CD14-positive monocyte (primary cell): ENCODE data around the gene MOB3B. TPM values are rescaled to one million over a fixed set of nuclear protein-coding genes. Genes with fewer than 3 reads are reported as not detected.

Experiments used
- DNase-seq, 3 donors: peaks; one replicate each; pipeline ENCODE4 v3.0.0-alpha.2; 2011 to 2022
- H2AFZ ChIP-seq: 2 replicates; pipeline ENCODE4 v1.6.0; 2012; ENCODE audit warnings: mild to moderate bottlenecking, low read depth, low read length, inconsistent platforms; ENCODE audit not compliant: insufficient read depth, poor library complexity, severe bottlenecking
- H3K27ac ChIP-seq, 2 donors: 1 replicate in 1 of 2; 2 replicates in 1 of 2; pipeline ENCODE4 v1.5.1; 2012 to 2013; ENCODE audit warnings: low read length in 2 of 2, control low read depth in 1 of 2, inconsistent platforms in 1 of 2, low read depth in 1 of 2, mild to moderate bottlenecking in 1 of 2
- H3K27me3 ChIP-seq, 2 donors: one replicate each; pipeline versions ENCODE4 v1.6.0 to v1.6.1; 2011 to 2013; ENCODE audit warnings: low read length in 2 of 2; ENCODE audit not compliant: control insufficient read depth in 2 of 2, insufficient read depth in 2 of 2
- H3K36me3 ChIP-seq, 2 donors: replicated peaks in 1 of 2; 1 replicate in 1 of 2; 2 replicates in 1 of 2; pipeline versions ENCODE4 v1.5.1 to v1.6.1; 2012 to 2013; ENCODE audit warnings: low read length in 2 of 2, control low read depth in 1 of 2, inconsistent platforms in 1 of 2, mild to moderate bottlenecking in 1 of 2; ENCODE audit not compliant: insufficient read depth in 2 of 2, control insufficient read depth in 1 of 2
- H3K4me1 ChIP-seq, 2 donors: 1 replicate in 1 of 2; 2 replicates in 1 of 2; pipeline versions ENCODE4 v1.5.1 to v1.6.1; 2012 to 2013; ENCODE audit warnings: low read length in 2 of 2, control low read depth in 1 of 2, inconsistent platforms in 1 of 2, mild to moderate bottlenecking in 1 of 2, moderate library complexity in 1 of 2; ENCODE audit not compliant: insufficient read depth in 2 of 2, control insufficient read depth in 1 of 2
- H3K4me2 ChIP-seq: replicated peaks from 2 replicates; pipeline ENCODE3; 2012; ENCODE audit warnings: low read length, moderate library complexity, mild to moderate bottlenecking; ENCODE audit not compliant: poor library complexity, severe bottlenecking; ENCODE audit errors: extremely low read depth
- H3K4me3 ChIP-seq, 3 experiments: fragments of 200-600 bp in 1 of 3; sonication (generic) in 1 of 3; replicated peaks in 1 of 3; 1 replicate in 2 of 3; 2 replicates in 1 of 3; pipeline ENCODE4 v1.5.1; 2011 to 2013; ENCODE audit warnings: low read length in 3 of 3, mild to moderate bottlenecking in 3 of 3, control low read depth in 2 of 3, low read depth in 2 of 3, inconsistent platforms in 1 of 3, moderate library complexity in 1 of 3
- H3K79me2 ChIP-seq: 2 replicates; pipeline ENCODE4 v1.6.0; 2012; ENCODE audit warnings: mild to moderate bottlenecking, control low read depth, inconsistent platforms, low read length, moderate library complexity; ENCODE audit not compliant: insufficient read depth
- H3K9ac ChIP-seq: 2 replicates; pipeline ENCODE4 v1.6.0; 2017; ENCODE audit warnings: low read length, mild to moderate bottlenecking; ENCODE audit not compliant: insufficient read depth, poor library complexity, severe bottlenecking
- H3K9me3 ChIP-seq, 2 donors: replicated peaks in 1 of 2; 1 replicate in 1 of 2; 2 replicates in 1 of 2; pipeline versions ENCODE4 v1.5.1 to v1.6.1; 2012 to 2013; ENCODE audit warnings: low read length in 2 of 2, control low read depth in 1 of 2; ENCODE audit not compliant: control insufficient read depth in 1 of 2, insufficient read depth in 1 of 2
- H4K20me1 ChIP-seq: 2 replicates; pipeline ENCODE4 v1.6.0; 2012; ENCODE audit warnings: mild to moderate bottlenecking, low read length, control low read depth, moderate library complexity; ENCODE audit not compliant: insufficient read depth
- H3K27ac Mint-ChIP-seq, 7 donors: one replicate each; pipeline ENCODE4 v1.8.0; 2020; ENCODE audit warnings: mild to moderate bottlenecking in 7 of 7, mixed read lengths in 7 of 7, moderate library complexity in 6 of 7, inconsistent platforms in 2 of 7
- H3K27me3 Mint-ChIP-seq, 3 donors: one replicate each; pipeline ENCODE4 v1.8.0; 2021 to 2022; ENCODE audit warnings: low read depth in 3 of 3, mild to moderate bottlenecking in 3 of 3, mixed read lengths in 3 of 3, moderate library complexity in 3 of 3, inconsistent platforms in 1 of 3
- H3K36me3 Mint-ChIP-seq, 2 donors: one replicate each; pipeline ENCODE4 v1.8.0; 2020; ENCODE audit warnings: mixed read lengths in 2 of 2, inconsistent platforms in 1 of 2, mild to moderate bottlenecking in 1 of 2
- H3K4me1 Mint-ChIP-seq: one replicate; pipeline ENCODE4 v1.8.0; 2020; ENCODE audit warnings: mild to moderate bottlenecking, mixed read lengths
- H3K4me3 Mint-ChIP-seq, 2 donors: one replicate each; pipeline ENCODE4 v1.8.0; 2020; ENCODE audit warnings: mild to moderate bottlenecking in 2 of 2, mixed read lengths in 2 of 2, moderate library complexity in 1 of 2
- H3K9me3 Mint-ChIP-seq, 7 donors: one replicate each; pipeline ENCODE4 v1.8.0; 2020 to 2022; ENCODE audit warnings: mixed read lengths in 7 of 7, mild to moderate bottlenecking in 6 of 7, moderate library complexity in 6 of 7, inconsistent platforms in 2 of 7
- CTCF ChIP-seq: fragments of 200-600 bp; IDR thresholded peaks from one replicate; pipeline ENCODE4 v1.8.0; 2022; ENCODE audit warnings: antibody characterized with exemption, mild to moderate bottlenecking
- WGBS: methylation state at CpG from one replicate; pipeline ENCODE4 v1.1.5; 2013; ENCODE audit warnings: missing lambda C conversion rate; ENCODE audit not compliant: insufficient coverage; 5-methylcytosine and 5-hydroxymethylcytosine counted together
- intact Hi-C, 2 donors: fragments of 100-400 bp; cut with micrococcal nuclease; formaldehyde crosslinking; loops; one replicate each; pipeline versions ENCODE4 v1.15.0 to v1.15.1; 2023
- polyA plus RNA-seq, 3 donors: library from polyadenylated mRNA; depleted of rRNA in 1 of 3; unstranded in 2 of 3; stranded (reverse) in 1 of 3; fragments of 300-500 nt in 2 of 3; fragments of >200 nt in 1 of 3; fragmentation: Illumina TruSeq in 2 of 3; gene quantifications; 1 replicate in 2 of 3; 2 replicates in 1 of 3; pipeline ENCODE4 v1.2.3, GENCODE V29; 2012 to 2021

MOB3B gene
- polyA plus RNA-seq, 3 donors = 1.2 to 2.2 (median 1.4) TPM

- Histone ChIP-seq H3K9me3 (no peaks in the 10 kb centered on the region), H3K27me3 (no peaks in the 10 kb centered on the region), H2AFZ (no peak overlapping the region), H3K4me2 (no peak overlapping the region), H3K79me2 (no peaks in the 10 kb centered on the region), H3K4me3 (no peak overlapping the region), H3K9ac (no peak overlapping the region), H3K36me3 (no peaks in the 10 kb centered on the region), H3K4me1 (peaks cover 60 to 65% of the 10 kb centered on the region in 2 donors), H3K27ac (no peak overlapping the region), H4K20me1 (no peaks in the 10 kb centered on the region)
- Mint-ChIP-seq H3K4me3 (peak overlapping the region in 1 of 2 donors; percentile 37), H3K27me3 (peaks cover 0 to 7% (median 0%) of the 10 kb centered on the region in 3 donors), H3K9me3 (peaks cover 0 to 2% (median 0%) of the 10 kb centered on the region in 7 donors), H3K36me3 (peaks cover 4 to 9% of the 10 kb centered on the region in 2 donors), H3K4me1 (peaks cover 71% of the 10 kb centered on the region), H3K27ac (peak overlapping the region in 5 of 7 donors; percentile 19 to 83 (median 68))
- intact Hi-C loops = loop anchor here (5.0 to 10.0 kb wide), 2 partner anchors 124 to 366 kb away; no protein-coding TSS in a partner anchor
- no peak for DNase-seq
- WGBS = 41% methylated on average over 6 of the region's 9 CpGs
- TF ChIP-seq CTCF = no peak
Observed at GRCh38 chr9:27338527-27338903, 191.1 kb downstream of the MOB3B start.

- H3K27ac Mint-ChIP-seq = peak overlapping the region in 6 of 7 donors; percentile 19 to 83 (median 74)
- peak overlapping the region in 1 of 2 donors; percentile 37 for H3K4me3 Mint-ChIP-seq
- H3K36me3 Mint-ChIP-seq = peaks cover 4 to 9% of the 10 kb centered on the region in 2 donors
- H3K27ac ChIP-seq = no peak overlapping the region
- H3K9me3 ChIP-seq = no peaks in the 10 kb centered on the region
- H3K36me3 ChIP-seq = no peaks in the 10 kb centered on the region
- H3K9ac ChIP-seq = no peak overlapping the region
- H3K4me1 Mint-ChIP-seq = peaks cover 74% of the 10 kb centered on the region
- no peaks in the 10 kb centered on the region for H3K27me3 ChIP-seq
- H3K4me2 ChIP-seq = no peak overlapping the region
- peak in 2 of 3 donors; percentile 21 to 41 for DNase-seq
- H4K20me1 ChIP-seq = no peaks in the 10 kb centered on the region
- no peak overlapping the region for H2AFZ ChIP-seq
- H3K4me1 ChIP-seq = peaks cover 64 to 69% of the 10 kb centered on the region in 2 donors
- intact Hi-C loops = loop anchor here (5.0 to 10.0 kb wide), 2 partner anchors 124 to 367 kb away; no protein-coding TSS in a partner anchor
- H3K9me3 Mint-ChIP-seq = peaks cover 0 to 2% (median 0%) of the 10 kb centered on the region in 7 donors
- TF ChIP-seq CTCF = no peak
- no peak overlapping the region for H3K4me3 ChIP-seq
- no peaks in the 10 kb centered on the region for H3K79me2 ChIP-seq
- WGBS = 24% methylated on average over 3 of the region's 5 CpGs
- H3K27me3 Mint-ChIP-seq = peaks cover 0 to 7% (median 0%) of the 10 kb centered on the region in 3 donors
Observed at GRCh38 chr9:27337833-27338526, 191.6 kb downstream of the MOB3B start.
